ENCODE data around the gene TLL1. TPM values are rescaled to one million over a fixed set of nuclear protein-coding genes. Genes with fewer than 3 reads are reported as not detected.

Gene TLL1
- total RNA-seq, 1 donor from 2014 or later = 48.0 TPM

- peaks cover 1% of the 10 kb centered on the region for H3K27me3 Mint-ChIP-seq (ENCODE audit: unreplicated experiment)
- TF ChIP-seq CTCF (IDR thresholded peaks at IDR 0.05; ENCODE audit: unreplicated experiment) = no peak
- H3K4me3 Mint-ChIP-seq (ENCODE audit: unreplicated experiment) = no peak overlapping the region
- no peaks in the 10 kb centered on the region for H3K9me3 Mint-ChIP-seq (ENCODE audit: unreplicated experiment)
- no peak overlapping the region for H3K27ac Mint-ChIP-seq (ENCODE audit: unreplicated experiment)
- H3K4me1 Mint-ChIP-seq (ENCODE audit: unreplicated experiment) = no peaks in the 10 kb centered on the region
- peaks cover 13% of the 10 kb centered on the region for H3K36me3 Mint-ChIP-seq (ENCODE audit: low read depth, unreplicated experiment)
- DNase-seq (ENCODE audit: low spot score) = no peak
Measured at GRCh38 chr4:165970703-165971420, 97.8 kb downstream of the TLL1 start.

DNA sequence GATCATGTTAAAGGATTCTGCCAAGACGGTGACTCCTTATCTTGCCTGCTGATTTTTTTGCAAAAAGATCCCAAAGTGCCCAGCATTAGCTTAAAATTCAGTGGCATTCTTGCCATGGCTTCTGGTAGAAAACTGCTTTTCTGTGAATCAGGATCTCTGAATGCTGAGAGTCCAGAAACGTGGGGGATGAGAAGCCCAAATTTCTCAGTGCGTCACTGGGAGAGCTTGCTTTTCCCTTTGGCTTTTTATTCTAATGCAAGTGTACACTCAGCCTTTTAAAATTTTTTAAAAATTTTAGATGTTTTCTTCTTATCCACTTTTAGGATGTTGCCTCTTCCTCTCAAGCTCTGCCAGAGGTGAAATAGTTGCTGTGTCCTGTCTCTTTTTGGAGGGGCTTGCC lies 98.4 kb downstream of the TLL1 start:
- Mint-ChIP-seq H3K4me3 (ENCODE audit: unreplicated experiment) (no peak overlapping the region), H3K27me3 (ENCODE audit: unreplicated experiment) (peaks cover 1% of the 10 kb centered on the region), H3K36me3 (ENCODE audit: low read depth, unreplicated experiment) (peaks cover 9% of the 10 kb centered on the region), H3K9me3 (ENCODE audit: unreplicated experiment) (no peaks in the 10 kb centered on the region), H3K27ac (ENCODE audit: unreplicated experiment) (no peak overlapping the region), H3K4me1 (ENCODE audit: unreplicated experiment) (no peaks in the 10 kb centered on the region)
- TF ChIP-seq CTCF (IDR thresholded peaks at IDR 0.05; ENCODE audit: unreplicated experiment) = no peak
- no peak for DNase-seq (ENCODE audit: low spot score)

DNA sequence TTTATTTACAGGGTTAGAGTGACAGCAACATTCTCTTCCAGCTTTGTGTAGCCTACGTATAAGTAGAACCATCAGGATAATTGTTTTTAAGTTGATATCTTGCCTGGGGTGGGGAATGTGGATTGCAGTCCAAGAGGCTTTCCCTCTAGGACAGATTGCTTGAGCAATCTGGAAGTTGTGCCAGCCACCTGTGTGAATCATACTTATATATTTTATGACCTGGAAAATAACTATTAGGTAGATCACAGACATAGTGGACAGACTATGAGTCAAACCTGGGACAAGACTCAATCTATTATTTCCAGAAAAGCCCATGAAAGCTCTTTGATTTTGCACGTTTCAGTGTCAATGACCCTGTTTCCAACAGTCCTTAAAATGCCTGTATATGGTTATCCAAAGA lies 98.9 kb downstream of the TLL1 start:
- H3K27ac Mint-ChIP-seq (ENCODE audit: unreplicated experiment) = no peak overlapping the region
- no peak for DNase-seq (ENCODE audit: low spot score)
- peaks cover 4% of the 10 kb centered on the region for H3K36me3 Mint-ChIP-seq (ENCODE audit: low read depth, unreplicated experiment)
- no peak for TF ChIP-seq CTCF (IDR thresholded peaks at IDR 0.05; ENCODE audit: unreplicated experiment)
- peaks cover 1% of the 10 kb centered on the region for H3K27me3 Mint-ChIP-seq (ENCODE audit: unreplicated experiment)
- no peaks in the 10 kb centered on the region for H3K4me1 Mint-ChIP-seq (ENCODE audit: unreplicated experiment)
- no peaks in the 10 kb centered on the region for H3K9me3 Mint-ChIP-seq (ENCODE audit: unreplicated experiment)
- no peak overlapping the region for H3K4me3 Mint-ChIP-seq (ENCODE audit: unreplicated experiment)

DNA sequence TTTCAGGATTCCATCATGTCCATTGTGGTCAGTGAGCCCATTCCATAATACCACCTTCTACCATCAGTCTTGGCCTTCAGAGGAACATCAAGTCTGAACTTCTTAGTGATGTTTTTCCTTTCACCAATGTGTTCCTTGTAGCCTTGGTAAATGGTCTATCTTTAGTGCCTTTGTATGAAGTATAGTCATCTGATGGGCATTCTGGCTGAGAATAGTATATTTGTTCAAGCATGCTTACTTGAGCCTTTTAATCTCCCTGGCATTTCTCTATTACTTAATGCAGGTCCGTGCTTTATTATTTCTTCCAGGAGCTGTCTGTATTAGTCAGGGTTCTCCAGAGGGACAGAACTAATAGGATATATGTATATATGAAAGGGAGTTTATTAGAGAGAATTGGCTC lies 99.7 kb downstream of the TLL1 start:
- peaks cover 4% of the 10 kb centered on the region for H3K36me3 Mint-ChIP-seq (ENCODE audit: low read depth, unreplicated experiment)
- peaks cover 1% of the 10 kb centered on the region for H3K27me3 Mint-ChIP-seq (ENCODE audit: unreplicated experiment)
- no peaks in the 10 kb centered on the region for H3K4me1 Mint-ChIP-seq (ENCODE audit: unreplicated experiment)
- no peak overlapping the region for H3K4me3 Mint-ChIP-seq (ENCODE audit: unreplicated experiment)
- no peak for TF ChIP-seq CTCF (IDR thresholded peaks at IDR 0.05; ENCODE audit: unreplicated experiment)
- no peak overlapping the region for H3K27ac Mint-ChIP-seq (ENCODE audit: unreplicated experiment)
- H3K9me3 Mint-ChIP-seq (ENCODE audit: unreplicated experiment) = no peaks in the 10 kb centered on the region
- DNase-seq (ENCODE audit: low spot score) = no peak

- TF ChIP-seq CTCF (IDR thresholded peaks at IDR 0.05; ENCODE audit: unreplicated experiment) = no peak
- Mint-ChIP-seq H3K4me1 (ENCODE audit: unreplicated experiment) (peaks cover 2% of the 10 kb centered on the region), H3K27me3 (ENCODE audit: unreplicated experiment) (no peaks in the 10 kb centered on the region), H3K36me3 (ENCODE audit: low read depth, unreplicated experiment) (no peaks in the 10 kb centered on the region), H3K4me3 (ENCODE audit: unreplicated experiment) (no peak overlapping the region), H3K9me3 (ENCODE audit: unreplicated experiment) (no peaks in the 10 kb centered on the region), H3K27ac (ENCODE audit: unreplicated experiment) (no peak overlapping the region)
- DNase-seq (ENCODE audit: low spot score) = no peak
Measured at GRCh38 chr4:165982934-165983333, 109.9 kb downstream of the TLL1 start.
